IPS-NIHi11 (cell line): Measurements from ENCODE around the gene OR2AK2.

Source experiments
- DNase-seq: peaks from one replicate; pipeline ENCODE4 v3.0.0; 2012; ENCODE audit warnings: mixed read lengths, low spot score

Gene OR2AK2, protein sequence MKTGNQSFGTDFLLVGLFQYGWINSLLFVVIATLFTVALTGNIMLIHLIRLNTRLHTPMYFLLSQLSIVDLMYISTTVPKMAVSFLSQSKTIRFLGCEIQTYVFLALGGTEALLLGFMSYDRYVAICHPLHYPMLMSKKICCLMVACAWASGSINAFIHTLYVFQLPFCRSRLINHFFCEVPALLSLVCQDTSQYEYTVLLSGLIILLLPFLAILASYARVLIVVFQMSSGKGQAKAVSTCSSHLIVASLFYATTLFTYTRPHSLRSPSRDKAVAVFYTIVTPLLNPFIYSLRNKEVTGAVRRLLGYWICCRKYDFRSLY

DNA sequence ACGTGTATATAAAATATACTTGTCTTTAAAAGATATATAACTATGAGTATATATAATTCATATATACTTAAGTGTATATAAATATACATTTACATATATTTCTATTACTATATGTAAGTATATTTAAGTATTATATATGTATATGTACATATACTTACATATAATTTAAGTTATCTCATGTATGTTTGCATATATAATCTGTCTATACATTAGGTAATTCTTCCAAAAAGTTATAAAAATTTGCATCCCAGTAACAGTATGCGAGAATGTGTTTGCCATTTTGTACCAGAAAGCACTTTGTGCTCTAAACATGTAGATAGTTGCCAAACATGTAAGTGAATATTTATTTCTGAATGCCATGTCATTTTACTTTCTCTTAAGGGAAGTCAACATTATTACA is at the start of gene OR2AK2:
OR2AK2 (plus strand) TSS at position 301 of the 400 bp plus-strand sequence. CDS start 144 bp downstream, outside the sequence.
- no peak for DNase-seq

DNA sequence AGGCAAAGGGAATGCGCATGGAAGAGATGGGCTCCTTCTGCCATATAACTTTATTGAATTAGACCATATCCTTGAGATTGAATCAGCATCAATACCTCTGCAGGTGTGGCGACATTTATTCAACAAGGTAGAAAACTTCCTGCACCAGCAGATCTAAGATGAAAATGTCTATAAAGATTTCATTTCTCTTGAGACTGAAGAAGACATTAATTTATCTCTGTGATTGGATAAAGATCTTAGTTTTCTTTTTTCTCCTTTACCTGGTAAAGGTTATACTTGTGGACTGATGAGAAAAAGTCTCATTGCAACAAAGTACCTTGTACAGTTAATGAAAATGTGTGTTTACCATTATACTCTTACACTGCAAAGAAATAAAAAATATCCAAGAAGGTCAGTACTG is 45.1 kb upstream of the OR2AK2 start, which contains the start of gene OR2T8:
OR2T8 (plus strand) TSS at position 301 of the 400 bp plus-strand sequence. CDS start 766 bp downstream, outside the sequence.
- DNase-seq, result no peak

DNA sequence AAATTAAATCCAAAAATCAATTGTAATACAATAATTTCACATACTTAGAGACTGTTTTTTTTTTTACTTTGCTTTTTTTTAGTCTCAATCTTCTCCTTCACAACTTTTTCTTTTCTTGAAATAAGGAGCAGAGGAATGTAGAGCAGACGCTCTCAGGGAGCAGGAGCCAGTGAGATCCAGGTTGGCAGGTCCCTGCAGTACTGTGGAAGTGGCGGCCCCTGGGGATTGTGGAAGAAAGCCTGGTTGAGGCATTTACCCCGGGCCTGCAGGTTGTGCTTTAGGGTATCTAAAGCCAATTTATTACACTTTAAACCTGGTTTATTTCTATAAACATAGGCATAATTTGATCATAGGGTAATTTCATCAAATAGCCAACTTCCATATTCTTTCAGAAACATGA is 41.1 kb upstream of the OR2AK2 start:
- no peak for DNase-seq

DNA sequence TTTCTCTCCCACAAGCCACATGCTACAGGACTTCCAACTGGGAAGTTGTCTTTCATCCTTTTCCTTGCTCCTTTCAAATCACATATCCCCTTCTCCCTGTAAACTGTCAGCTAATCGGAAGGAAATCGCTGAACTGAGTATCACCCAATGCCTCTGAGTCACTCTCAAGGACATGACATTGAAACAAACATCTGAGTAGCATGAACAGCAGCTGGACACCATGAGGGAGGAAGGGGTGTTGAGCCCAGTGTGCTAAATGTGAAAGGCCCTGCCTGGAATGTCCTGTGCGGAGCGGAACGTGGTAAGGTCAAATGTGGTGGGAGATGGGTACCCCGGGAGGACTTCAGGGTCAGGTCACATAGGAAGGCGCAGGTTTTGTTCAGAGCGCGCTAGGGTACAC is 40.2 kb upstream of the OR2AK2 start, which contains the start of gene OR2AJ1:
OR2AJ1 (plus strand) TSS at position 22 of the 400 bp plus-strand sequence. CDS start 8,880 bp downstream, outside the sequence.
- DNase-seq, result no peak

DNA sequence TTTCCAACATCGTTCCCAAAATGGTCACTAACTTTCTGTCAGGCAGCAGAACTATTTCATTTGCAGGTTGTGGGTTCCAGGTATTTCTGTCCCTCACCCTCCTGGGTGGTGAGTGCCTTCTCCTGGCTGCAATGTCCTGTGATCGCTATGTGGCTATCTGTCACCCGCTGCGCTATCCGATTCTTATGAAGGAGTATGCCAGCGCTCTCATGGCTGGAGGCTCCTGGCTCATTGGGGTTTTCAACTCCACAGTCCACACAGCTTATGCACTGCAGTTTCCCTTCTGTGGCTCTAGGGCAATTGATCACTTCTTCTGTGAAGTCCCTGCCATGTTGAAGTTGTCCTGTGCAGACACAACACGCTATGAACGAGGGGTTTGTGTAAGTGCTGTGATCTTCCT is 31.0 kb upstream of the OR2AK2 start:
- no peak for DNase-seq

DNA sequence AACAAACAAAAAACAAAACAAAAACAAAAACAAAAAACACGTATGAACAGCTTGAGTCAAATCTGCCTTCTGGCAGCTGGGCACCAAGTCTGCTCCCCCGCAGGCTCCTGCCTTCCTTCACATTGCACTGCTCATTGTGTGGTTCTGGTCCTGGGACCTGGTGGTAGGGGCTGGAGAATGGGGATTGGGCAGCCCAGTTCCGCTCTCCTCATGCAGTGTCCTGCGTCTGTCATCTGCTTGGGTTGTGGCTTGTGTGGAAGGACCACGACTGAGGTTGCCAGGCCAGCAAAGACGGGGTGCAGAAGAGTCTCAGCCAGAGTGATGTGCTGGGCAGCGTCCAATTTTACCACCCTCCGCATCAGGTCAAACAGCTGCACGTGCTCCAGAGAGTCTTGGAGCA is 29.3 kb upstream of the OR2AK2 start:
- no peak for DNase-seq

DNA sequence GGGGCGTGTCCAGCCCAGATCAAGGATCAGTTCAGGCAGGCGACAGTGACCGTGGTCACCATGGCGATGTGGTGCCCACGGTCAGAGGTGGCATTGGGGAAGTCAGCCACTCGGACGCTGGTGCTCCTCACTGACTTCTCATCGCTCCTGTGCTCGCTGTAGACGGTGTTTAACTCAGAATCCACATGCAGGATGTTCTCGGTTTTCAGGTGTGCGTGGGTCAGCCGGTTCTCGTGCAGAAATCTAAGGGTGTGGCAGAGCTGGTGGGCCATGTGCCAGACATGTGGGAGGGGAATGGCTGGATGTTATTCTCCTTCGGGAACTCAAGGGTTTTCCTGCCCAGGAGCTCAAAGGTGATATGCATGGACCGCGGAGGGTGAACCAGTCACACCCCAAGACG is 28.6 kb upstream of the OR2AK2 start:
- no peak for DNase-seq

DNA sequence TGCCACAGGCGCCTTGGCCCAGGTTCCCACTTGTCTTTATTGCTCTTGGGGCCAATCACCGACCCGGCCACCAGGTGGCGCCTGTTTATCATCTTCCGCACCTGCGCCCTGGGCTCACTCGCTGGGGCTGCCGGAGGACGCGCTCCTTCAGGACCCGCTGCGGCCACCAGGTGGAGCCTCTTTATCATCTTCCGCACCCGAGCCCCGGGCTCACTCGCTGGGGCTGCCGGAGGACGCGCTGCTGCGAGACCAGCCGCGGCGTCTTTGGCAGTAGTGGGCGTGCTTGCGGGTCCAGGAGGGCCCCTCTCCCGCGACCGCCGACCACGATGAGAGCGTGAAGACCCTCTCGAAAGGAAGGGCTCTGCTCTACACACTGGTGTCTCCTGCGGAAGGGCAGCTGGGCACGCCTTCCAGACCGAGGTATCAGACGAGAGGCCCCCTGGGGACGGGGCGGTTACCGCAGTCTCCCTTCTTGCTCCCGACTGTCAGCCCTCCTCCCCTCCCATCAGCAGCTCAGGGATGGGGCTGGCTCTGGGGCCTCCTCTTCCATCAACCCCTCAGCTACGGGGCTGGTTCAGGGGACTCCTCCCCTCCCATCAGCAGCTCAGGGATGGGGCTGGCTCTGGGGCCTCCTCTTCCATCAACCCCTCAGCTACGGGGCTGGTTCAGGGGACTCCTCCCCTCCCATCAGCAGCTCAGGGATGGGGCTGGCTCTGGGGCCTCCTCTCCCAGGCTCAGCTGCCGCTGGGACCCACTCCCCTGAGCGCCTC is 27.9 kb upstream of the OR2AK2 start:
- peak; percentile 19 for DNase-seq

DNA sequence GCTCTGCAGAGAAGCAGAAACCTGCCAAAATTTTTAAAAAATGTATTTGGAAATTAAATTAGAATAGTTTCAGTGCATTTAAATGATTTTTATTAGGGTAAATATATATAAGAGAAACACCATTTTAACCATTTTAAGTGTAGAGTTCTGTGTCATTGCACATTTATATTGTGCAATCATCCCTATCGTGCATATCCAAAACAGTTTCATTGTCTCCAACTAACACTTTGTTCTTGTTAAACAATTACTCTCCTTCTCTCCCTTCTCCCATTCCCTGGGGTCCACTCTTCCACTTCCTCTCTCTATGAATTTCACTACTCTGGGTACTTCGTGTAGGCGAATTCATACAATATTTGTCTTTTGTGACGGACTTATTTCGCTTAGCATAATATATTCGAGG is 22.4 kb upstream of the OR2AK2 start:
- DNase-seq, result no peak

DNA sequence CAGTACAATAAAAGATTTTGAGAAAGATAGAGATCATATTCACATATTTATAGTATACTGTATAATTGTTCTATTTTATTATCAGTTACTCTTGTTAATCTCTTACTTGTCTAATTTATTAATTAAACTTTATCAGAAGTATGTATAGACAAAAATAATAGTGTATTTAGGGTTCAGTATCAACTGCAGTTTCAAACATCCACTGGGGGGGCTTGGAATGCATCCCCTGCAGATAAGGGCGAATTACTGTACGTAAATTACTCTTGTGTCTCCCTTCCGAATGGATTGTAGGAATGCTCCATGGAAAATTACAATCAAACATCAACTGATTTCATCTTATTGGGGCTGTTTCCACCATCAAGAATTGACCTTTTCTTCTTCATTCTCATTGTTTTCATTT is 16.5 kb upstream of the OR2AK2 start, which contains the start of gene OR2L8:
OR2L8 (plus strand) TSS at position 301 of the 400 bp plus-strand sequence; CDS start at position 301, 0 bp downstream.
- no peak for DNase-seq

DNA sequence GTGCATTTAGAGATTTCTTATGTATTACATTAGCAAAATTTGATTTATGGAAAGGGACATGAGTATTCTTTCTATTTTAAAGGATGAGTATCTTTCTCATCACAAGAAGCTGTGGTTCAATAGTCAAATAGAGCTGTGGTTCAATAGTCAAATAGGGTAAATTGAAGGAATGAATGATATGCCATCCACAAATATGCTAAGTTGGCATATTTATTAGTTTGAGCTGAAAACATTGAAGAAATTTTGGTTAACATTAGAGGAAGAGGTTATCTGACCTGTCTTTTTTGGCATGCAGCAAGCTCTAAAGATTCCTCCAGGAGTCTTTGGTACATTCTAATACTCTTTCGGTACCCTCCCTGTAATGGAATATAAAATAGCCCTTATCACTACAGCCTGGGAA is 11.6 kb upstream of the OR2AK2 start:
- DNase-seq, result no peak

DNA sequence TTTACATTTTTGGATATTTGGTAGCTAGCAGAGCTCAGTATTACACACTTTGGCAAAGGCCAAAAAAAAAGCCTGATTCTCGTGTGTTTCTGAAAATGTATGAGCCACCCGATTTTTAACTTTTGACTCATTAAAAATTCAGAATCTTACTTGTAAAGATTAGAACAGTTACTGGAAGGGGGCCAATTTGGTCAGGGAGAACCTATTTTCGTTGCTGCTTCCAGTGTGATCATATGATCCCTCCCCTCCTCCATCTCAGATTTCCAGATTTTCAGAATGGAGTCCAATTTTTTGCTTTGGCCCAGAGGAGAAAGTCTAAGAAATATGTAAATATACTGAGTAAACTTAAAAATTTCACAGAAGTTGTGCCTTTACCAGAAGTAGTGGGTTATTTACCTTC is 3.2 kb upstream of the OR2AK2 start:
- no peak for DNase-seq

DNA sequence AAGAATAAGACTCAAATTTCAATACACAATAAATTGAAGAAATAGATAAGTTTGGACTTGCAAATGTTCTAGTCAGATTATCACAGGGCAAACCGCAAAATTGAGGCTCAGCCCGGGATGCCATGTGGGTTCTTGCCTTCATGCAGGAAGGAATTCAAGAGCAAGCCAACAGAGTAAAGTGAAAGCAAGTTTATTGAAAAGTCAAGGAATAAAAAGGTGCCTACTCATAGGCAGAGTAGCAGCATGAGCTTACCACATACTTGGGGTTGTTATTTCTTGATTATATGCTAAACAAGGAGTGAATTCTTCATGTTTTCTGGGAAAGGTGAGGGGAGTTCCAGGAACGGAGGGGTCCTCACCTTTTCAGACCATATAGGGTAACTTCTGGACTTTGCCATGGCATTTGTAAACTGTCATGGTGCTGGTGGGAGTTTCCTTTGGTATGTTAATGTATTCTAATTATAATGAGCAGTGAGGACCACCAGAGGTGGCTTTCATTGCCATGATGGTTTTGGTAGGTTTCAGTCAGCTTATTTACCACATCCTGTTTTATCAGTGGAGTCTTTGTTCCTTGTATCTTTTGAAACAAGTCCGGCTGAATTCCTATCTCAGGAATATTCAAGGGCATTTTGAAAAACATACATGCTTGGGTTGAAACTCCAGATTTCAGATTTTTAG is 2.0 kb upstream of the OR2AK2 start:
- DNase-seq, result no peak

DNA sequence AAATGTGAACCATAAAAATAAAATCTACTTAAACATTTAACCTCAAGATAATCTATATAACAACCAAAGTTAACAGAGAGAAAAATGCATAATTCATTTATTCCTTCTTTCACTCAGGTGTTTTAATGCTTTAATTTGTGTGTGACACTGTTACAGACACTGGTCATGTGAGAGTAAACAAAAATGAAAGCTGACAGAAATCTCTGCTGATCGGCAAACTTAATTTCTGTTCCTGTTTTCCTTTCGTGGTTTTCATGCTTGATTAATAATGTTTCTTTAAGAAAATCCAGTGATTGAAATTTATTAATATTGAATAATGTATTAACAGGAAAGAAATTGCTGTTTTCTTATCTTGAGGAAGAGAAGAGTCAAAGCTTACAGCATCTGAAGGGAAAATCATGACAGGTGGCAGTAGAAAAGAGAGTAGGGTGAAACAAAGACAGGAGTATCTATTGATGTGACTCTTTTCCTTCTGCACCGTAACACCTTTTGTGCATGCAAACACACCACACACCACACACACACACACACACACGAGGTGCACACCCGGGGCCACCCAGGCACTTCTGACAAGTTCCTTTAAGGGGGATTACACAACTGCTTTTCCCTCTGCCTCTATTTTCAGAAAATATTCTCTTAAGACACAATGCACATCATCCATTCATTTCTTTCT is 1.6 kb downstream of the OR2AK2 start:
- no peak for DNase-seq

DNA sequence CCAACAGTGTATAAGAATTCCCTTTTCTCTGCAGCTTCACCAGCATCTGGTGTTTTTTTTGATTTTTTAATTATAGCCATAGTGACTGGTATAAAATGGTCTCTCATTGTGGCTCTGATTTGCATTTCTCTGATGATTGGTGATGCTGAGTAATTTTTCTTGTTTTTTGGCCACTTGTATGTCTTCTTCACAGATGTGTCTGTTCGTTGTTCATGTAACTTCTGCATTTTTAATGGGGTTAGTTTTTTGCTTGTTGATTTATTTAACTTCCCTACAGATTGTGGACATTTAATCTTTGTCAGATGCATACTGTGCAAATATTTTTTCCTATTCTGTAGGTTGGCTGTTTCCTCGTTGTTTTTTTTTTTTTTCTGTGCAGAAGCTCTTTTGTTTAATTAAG is 28.0 kb downstream of the OR2AK2 start:
- no peak for DNase-seq

DNA sequence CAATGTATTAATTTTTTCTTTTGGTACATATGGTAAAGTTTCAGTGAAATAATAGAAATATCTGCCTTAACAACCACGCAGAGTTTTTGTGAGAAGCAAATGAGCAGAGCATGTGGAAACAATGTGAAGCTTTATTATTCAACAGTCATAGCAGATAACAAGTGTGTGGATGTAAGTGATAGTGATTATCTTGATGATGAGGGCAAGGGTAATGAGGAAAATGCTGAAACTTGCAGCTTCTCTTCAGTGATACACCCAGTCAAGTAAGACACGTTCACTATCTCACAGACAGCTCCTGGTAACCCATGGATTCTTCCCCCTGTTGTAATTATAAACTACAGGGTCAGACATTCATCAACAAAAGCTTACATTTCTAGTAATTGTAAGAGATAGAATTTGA is 33.8 kb downstream of the OR2AK2 start:
- DNase-seq, result no peak

DNA sequence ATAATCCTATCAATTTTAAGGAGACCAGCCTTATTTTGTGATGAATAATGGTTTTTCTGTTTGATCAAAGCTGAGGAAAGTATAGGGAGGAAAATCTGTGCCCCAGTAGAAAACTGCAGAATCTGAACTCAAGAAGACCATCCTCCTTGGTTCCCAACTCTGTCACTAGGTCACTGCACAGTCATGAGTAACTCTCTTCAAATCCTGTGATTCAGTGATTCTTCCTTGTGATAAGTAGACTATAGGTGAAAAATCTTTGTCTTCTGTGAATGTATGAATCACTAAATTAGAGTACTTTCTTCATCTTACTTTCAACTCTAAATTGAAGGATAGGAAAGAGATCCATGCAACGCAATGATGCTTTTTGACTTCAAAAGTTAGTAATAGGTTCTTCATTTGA is 35.1 kb downstream of the OR2AK2 start:
- no peak for DNase-seq

DNA sequence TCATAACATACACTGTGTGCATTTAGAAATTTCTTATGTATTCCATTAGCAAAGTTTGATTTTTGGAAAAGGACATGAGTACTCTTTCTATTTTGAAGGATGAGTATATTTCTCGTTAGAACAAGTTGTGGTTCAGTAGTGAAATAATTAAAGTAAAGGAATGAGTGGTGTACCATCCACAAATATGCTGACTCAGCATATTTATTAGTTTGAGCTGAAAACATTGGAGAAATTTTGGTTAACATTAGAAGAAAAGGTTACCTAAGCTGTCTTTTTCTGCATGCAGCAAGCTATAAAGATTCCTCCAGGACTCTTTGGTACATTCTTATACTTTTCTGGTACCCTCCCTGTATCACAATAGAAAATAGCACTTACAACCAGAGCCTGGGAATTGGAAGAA is 42.7 kb downstream of the OR2AK2 start:
- no peak for DNase-seq

DNA sequence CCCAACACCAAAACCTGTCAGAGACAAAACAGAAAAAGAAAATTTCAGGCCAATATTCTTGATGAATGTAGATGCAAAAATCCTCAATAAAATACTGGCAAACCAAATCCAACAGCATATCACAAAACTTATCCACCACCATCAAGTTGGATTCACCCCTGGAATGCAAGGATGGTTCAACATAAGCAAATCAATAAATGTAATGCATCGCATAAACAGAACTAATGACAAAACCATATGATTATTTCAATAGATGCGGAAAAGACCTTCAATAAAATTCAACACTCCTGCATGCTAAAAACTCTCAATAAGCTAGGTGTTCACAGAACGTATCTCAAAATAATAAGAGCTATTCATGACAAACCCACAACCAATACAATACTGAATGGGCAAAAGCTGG is 44.6 kb downstream of the OR2AK2 start:
- DNase-seq, result no peak

DNA sequence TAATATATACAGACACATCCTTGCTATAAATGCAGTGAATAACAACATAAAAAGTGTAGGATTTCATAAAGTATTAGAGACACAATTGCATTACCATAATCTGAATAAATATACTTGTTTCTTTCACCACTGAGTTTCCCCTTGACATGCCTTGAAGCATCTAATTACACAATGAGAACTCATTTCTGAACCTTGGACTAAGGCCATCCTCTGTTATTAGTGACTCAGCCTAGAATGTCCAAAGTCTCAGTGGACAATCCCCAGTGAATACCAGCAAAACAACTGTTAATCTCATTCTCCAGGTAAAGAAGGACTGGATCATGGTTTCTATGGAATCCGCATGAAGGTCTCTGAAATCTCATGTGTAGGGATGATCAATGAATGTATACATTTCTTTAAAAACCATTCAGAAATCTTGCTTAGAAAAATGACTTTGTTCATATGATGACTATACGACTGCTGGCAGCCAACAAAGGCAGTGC is 48.2 kb downstream of the OR2AK2 start, which contains the start of gene OR2L5:
OR2L5 (plus strand) TSS at position 432 of the 482 bp plus-strand sequence. CDS start 8,288 bp downstream, outside the sequence.
- DNase-seq, result no peak

DNA sequence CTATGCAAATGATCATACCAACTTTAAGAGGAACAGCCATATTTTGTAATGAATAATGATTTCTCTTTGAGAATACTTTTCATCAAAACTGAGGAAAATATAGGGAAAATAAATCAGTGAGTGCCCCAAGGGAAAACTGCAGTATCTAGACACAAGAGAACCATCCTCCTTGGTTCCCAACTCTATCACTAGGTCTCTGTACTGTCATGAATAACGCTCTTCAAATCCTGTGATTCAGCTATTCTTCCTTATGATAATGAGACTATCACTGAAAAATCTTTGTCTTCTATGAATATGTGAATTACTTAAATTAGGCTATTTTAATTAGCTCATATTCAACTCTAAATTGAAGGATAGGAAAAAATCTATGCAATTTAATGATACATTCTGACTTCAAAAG is 50.8 kb downstream of the OR2AK2 start:
- DNase-seq, result no peak
